Type B pancreatic cell (in vitro differentiated cells): ENCODE measurements around the gene UNC5C. TPM values are rescaled to one million over a fixed set of nuclear protein-coding genes. Genes with fewer than 3 reads are reported as not detected.

ENCODE experiments used
- DNase-seq: peaks from one replicate; pipeline ENCODE4 v3.0.0; 2021; ENCODE audit warnings: mixed read lengths; ENCODE audit not compliant: unreplicated experiment; ENCODE audit errors: extremely low spot score
- H3K27ac Mint-ChIP-seq: 2 replicates; pipeline ENCODE4 v1.8.0; 2021; ENCODE audit warnings: mild to moderate bottlenecking, mixed read lengths
- H3K27me3 Mint-ChIP-seq: 2 replicates; pipeline ENCODE4 v1.8.0; 2021; ENCODE audit warnings: mixed read lengths
- H3K36me3 Mint-ChIP-seq: 2 replicates; pipeline ENCODE4 v1.8.0; 2021; ENCODE audit warnings: mixed read lengths
- H3K4me1 Mint-ChIP-seq: one replicate; pipeline ENCODE4 v1.8.0; 2021; ENCODE audit warnings: mixed read lengths; ENCODE audit not compliant: unreplicated experiment
- H3K4me3 Mint-ChIP-seq: 2 replicates; pipeline ENCODE4 v1.8.0; 2021; ENCODE audit warnings: mild to moderate bottlenecking, mixed read lengths
- H3K9me3 Mint-ChIP-seq: 2 replicates; pipeline ENCODE4 v1.8.0; 2021; ENCODE audit warnings: mixed read lengths
- total RNA-seq: library from RNA; stranded (reverse); gene quantifications from 2 replicates; pipeline ENCODE4 v1.2.1, GENCODE V29; 2021; ENCODE audit warnings: low replicate concordance
- TF ChIP-seq, protein P1 (sequence below): fragments of 200-600 bp; sonication (generic); conservative IDR thresholded peaks from 2 replicates; pipeline ENCODE4 v1.5.0; 2021; ENCODE audit warnings: antibody characterized with exemption, mild to moderate bottlenecking

UNC5C gene
- total RNA-seq, 1 donor from 2014 or later = 95.0 TPM

DNA sequence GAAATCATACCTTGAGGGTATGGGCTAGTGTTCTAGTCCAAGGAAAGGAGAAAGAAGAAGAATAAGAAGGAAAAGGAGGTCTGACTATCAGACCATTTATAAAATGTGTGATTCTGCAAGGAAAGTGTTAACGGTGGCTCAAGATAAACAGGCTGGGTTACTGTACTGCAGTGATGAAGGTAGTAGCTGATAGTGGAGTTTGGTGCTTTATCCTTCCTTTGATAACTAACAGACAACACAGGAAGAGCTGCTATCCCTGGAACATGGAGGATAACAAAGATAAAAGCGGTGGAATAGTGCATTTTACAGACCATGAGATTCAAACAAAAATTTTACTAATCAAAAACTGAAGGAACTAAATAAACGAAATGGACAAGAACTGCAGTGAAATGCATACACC, 2.6 kb downstream of the UNC5C start:
- H3K9me3 Mint-ChIP-seq = no peaks in the 10 kb centered on the region
- H3K4me1 Mint-ChIP-seq = peaks cover 33% of the 10 kb centered on the region
- H3K4me3 Mint-ChIP-seq = peak overlapping the region; percentile 93
- DNase-seq = no peak
- H3K27me3 Mint-ChIP-seq = peaks cover 62% of the 10 kb centered on the region
- peaks cover 23% of the 10 kb centered on the region for H3K36me3 Mint-ChIP-seq
- TF ChIP-seq, protein P1, sequence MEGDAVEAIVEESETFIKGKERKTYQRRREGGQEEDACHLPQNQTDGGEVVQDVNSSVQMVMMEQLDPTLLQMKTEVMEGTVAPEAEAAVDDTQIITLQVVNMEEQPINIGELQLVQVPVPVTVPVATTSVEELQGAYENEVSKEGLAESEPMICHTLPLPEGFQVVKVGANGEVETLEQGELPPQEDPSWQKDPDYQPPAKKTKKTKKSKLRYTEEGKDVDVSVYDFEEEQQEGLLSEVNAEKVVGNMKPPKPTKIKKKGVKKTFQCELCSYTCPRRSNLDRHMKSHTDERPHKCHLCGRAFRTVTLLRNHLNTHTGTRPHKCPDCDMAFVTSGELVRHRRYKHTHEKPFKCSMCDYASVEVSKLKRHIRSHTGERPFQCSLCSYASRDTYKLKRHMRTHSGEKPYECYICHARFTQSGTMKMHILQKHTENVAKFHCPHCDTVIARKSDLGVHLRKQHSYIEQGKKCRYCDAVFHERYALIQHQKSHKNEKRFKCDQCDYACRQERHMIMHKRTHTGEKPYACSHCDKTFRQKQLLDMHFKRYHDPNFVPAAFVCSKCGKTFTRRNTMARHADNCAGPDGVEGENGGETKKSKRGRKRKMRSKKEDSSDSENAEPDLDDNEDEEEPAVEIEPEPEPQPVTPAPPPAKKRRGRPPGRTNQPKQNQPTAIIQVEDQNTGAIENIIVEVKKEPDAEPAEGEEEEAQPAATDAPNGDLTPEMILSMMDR = no peak
- peak overlapping the region; percentile 73 for H3K27ac Mint-ChIP-seq

DNA sequence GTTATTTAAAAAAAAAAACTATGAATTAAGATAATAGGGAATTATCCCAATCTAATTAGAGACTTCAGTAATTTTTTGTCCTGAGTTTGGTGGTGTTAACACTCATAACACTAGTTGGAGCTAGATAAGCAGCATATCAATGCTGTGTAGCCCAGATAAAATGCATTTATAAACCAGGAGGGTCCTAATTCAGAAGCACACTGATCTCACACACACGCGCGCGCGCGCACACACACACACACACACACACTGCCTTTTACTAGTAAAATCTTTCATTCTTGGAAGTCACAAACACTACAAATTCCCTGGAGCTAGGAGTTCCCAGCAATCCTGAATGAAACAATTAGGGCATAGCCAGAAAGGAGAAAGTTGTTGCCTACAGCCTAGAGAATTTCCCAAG, 3.2 kb downstream of the UNC5C start:
- Mint-ChIP-seq H3K4me3 (peak overlapping the region; percentile 93), H3K4me1 (peaks cover 31% of the 10 kb centered on the region), H3K9me3 (no peaks in the 10 kb centered on the region), H3K27me3 (peaks cover 59% of the 10 kb centered on the region), H3K36me3 (peaks cover 23% of the 10 kb centered on the region), H3K27ac (peak overlapping the region; percentile 73)
- no peak for DNase-seq
- TF ChIP-seq, protein P1 = no peak

DNA sequence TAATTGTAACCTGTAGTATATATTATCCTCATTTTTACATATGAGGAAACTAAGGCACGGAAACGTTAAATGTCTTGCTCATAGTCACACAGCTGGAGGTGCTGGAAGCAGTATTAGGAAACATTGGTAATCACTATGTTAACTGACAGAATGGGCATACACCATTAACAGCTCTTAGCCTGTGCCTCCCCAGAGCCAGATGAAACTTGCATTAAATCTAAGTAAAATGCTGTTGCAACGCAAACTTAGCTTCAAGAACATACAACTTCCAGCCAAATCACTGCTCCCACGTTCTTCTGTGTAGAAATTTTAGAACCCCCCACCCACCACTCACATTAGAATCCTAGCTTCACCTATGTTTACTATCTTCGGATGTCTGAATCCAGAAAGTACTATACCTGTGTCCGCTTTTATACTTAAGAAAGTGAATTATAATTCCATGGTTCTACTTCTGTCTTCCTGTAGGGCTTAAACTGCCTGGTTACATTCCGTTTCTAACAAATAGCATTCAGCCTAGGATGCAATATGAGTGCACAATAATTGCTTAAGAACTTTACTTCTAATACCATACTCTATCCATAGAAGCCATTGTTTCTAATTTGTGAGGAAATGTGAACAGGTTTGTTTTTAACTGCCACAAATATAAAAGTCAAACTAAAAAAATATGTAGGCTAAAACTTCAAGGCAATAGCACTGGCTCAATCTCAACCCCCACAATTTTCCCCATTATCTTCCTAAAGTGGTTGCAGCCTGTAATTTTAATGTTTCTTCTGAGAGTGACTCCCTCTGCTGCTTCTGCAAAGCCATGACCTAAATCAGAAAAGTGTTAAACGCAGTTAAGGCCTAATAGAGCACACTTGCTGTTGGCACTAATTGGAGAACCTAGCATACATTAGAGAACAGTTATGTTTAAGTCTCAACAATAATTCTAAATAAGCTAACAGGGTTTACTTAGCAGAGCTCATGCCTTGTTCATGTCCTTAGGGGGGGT, 4.4 kb downstream of the UNC5C start:
- peak overlapping the region; percentile 9 for H3K27ac Mint-ChIP-seq

DNA sequence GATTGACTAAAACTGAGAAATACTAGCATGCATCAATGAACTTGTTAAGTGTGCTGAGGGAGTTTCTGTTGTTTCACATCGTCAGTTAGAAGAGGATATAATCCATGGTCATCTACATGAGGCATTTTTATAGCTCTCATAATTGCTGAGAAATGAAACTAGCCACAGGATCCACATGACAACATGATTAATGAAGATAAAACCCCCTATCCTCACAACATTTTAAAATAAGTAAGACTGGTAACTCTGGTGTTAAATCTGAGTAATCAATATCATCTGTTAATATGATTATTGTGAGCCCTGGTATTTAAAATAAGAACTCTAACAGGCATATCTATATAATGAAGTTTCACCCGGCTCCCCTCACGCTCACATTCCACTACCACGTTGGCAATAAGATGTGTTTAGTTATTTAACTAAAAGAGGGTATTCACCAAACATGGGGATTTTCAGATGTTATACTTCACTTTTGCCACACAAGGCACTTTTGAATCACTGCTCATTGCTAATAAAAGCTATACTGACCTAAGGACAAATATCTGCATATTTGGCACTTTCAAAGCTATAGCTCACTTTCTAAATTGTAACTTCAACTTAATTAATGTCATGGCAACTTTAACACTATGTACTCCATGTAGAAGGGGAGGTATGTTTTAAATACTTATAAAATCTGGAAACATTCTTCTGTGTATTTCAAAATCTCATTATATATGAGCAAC, 6.7 kb downstream of the UNC5C start:
- Mint-ChIP-seq H3K27ac (no peak overlapping the region), H3K36me3 (peaks cover 23% of the 10 kb centered on the region), H3K4me1 (peaks cover 49% of the 10 kb centered on the region), H3K9me3 (no peaks in the 10 kb centered on the region), H3K4me3 (peak overlapping the region; percentile 48), H3K27me3 (peaks cover 34% of the 10 kb centered on the region)
- TF ChIP-seq, protein P1 = no peak
- DNase-seq = no peak

More for the DNA sequence above, 4.4 kb downstream of the UNC5C start:
- H3K4me1 Mint-ChIP-seq = peaks cover 30% of the 10 kb centered on the region
- TF ChIP-seq, protein P1 = peak; percentile 56
- no peak for DNase-seq
- H3K9me3 Mint-ChIP-seq = no peaks in the 10 kb centered on the region
- H3K36me3 Mint-ChIP-seq = peaks cover 23% of the 10 kb centered on the region
- H3K4me3 Mint-ChIP-seq = peak overlapping the region; percentile 93
- H3K27me3 Mint-ChIP-seq = peaks cover 49% of the 10 kb centered on the region

DNA sequence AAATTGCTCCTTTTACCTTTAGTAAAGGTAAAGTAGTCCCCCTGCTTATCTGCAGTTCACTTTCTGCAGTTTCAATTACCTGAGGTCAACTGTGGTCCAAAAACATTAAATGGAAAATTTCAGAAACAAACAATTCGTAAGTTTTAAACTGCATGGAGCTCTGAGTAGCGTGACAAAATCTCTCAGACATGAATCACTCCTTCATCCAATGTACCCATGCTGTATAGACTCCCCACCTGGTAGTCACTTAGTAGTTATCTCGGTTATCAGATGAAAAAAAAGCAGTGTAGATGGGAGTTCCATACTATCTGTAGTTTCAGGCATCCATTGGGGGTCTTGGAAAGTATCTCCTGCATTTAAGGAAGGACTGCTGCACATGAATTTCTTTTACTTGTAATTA, 7.7 kb downstream of the UNC5C start:
- Mint-ChIP-seq H3K9me3 (no peaks in the 10 kb centered on the region), H3K36me3 (peaks cover 15% of the 10 kb centered on the region), H3K27ac (no peak overlapping the region), H3K4me3 (peak overlapping the region; percentile 65), H3K27me3 (peaks cover 25% of the 10 kb centered on the region), H3K4me1 (peaks cover 51% of the 10 kb centered on the region)
- no peak for DNase-seq
- TF ChIP-seq, protein P1 = no peak
